ENCODE results near the gene TCN1.
A peak's percentile ranks its signal among the peaks of the same experiment; 100 is the strongest.
"Not testable (repeated sequence)": the region's sequence is repeated elsewhere in the genome, so short reads cannot be mapped to it uniquely, and the experiment has no call there.

TCN1 gene

DNA sequence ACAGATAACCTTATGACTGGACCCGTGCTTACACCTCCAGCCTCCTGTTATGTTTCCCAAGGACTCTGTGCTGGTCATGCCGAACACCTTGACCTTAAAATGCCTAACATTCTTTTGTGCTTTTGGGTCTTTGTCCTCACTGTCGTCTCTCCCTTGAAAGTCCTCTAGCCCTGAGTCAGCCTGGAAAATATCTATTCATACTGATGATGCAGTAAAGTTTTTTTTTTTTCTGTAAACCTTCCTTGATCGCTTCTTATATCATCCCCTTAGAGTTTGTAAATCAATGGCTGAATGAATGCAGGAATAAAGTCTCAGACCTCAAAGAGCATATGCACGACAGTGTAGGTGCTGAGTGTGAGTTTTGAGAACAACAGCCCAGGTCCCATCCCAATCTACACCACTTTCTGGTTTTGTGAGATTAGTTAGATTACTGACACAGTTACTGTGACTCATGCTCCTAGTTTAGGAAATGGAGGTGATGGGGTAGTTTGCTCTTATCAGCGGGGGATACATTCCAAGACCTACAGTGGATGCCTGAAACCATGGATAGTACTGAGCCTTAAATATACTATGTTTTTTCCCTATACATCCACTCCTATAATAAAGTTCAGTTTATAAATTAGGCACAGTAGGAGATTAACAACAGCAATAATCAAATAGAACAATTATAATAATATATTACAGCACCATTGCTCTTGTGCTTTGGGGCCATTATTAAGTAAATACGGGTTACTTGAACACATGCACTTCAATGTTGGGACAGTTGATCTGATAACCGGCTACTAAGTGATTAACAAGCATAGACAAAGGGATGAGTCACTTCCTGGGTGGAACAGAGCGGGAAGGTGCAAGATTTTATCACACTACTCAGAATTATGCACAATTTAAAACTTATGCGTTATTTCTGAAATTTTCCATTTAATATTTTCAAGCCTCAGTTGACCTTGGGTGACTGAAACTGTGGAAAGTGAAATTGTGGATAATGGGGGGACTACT, 8.6 kb downstream of the TCN1 start:
- Histone ChIP-seq H3K27me3 (ENCODE audit: insufficient read depth, low read length, poor library complexity) (no peaks in the 10 kb centered on the region), H3K4me2 (ENCODE audit: insufficient read depth, low read length) (peak overlapping the region; percentile 42), H4K20me1 (ENCODE audit: insufficient read depth, low read length) (no peaks in the 10 kb centered on the region), H3K79me2 (ENCODE audit: insufficient read depth, low read length) (no peaks in the 10 kb centered on the region), H3K9me3 (ENCODE audit: insufficient read depth, low read length, severe bottlenecking) (no peaks in the 10 kb centered on the region), H3K27ac (ENCODE audit: low read length) (peak overlapping the region; percentile 76), H3K4me1 (ENCODE audit: insufficient read depth, low read length) (peaks cover 27% of the 10 kb centered on the region), H3K9ac (ENCODE audit: low read depth, low read length) (no peak overlapping the region), H2AFZ (ENCODE audit: low read depth, low read length) (peak overlapping the region; percentile 61), H3K36me3 (ENCODE audit: insufficient read depth, low read length) (no peaks in the 10 kb centered on the region), H3K4me3 (ENCODE audit: low read depth in 1 of 2, low read length in 2 of 2) (no peak overlapping the region)
- no peak for TF ChIP-seq CTCF (IDR thresholded peaks at IDR 0.05; ENCODE audit: borderline replicate concordance, extremely low read depth, low read length, poor library complexity, severe bottlenecking)
- TF ChIP-seq EZH2 (IDR thresholded peaks at IDR 0.05; ENCODE audit: borderline replicate concordance, low read depth, low read length, severe bottlenecking): no peak
- peak; percentile 34 for DNase-seq
- ATAC-seq (ENCODE audit: insufficient read depth, low read depth): peak; percentile 84

DNA sequence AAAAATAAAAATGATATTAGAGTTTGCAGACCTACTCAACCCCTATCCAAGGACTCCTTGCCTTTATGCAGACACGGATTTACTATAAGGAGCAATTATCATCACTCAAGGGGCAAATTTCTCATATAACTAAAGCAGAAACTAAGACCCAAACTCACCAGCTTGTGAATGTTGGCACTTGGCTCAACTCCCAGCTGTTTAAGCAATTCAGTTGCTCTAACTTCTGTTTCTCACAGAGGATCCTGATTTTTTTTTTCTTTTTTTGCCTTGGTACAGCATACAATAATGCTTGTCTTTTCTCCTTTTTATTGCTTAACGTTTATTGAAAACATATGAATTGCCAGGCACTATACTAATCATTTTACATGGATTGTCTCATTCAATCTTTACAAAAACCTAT, 11.4 kb downstream of the TCN1 start:
- no peaks in the 10 kb centered on the region for H3K36me3 ChIP-seq (ENCODE audit: insufficient read depth, low read length)
- no peak overlapping the region for H3K27ac ChIP-seq (ENCODE audit: low read length)
- no peaks in the 10 kb centered on the region for H4K20me1 ChIP-seq (ENCODE audit: insufficient read depth, low read length)
- no peak for ATAC-seq (ENCODE audit: insufficient read depth, low read depth)
- no peaks in the 10 kb centered on the region for H3K79me2 ChIP-seq (ENCODE audit: insufficient read depth, low read length)
- DNase-seq: no peak
- no peak overlapping the region for H3K9ac ChIP-seq (ENCODE audit: low read depth, low read length)
- TF ChIP-seq CTCF (IDR thresholded peaks at IDR 0.05; ENCODE audit: borderline replicate concordance, extremely low read depth, low read length, poor library complexity, severe bottlenecking) (no peak), EZH2 (IDR thresholded peaks at IDR 0.05; ENCODE audit: borderline replicate concordance, low read depth, low read length, severe bottlenecking) (no peak)
- H3K9me3 ChIP-seq (ENCODE audit: insufficient read depth, low read length, severe bottlenecking): no peaks in the 10 kb centered on the region
- no peak overlapping the region for H3K4me3 ChIP-seq (ENCODE audit: low read depth in 1 of 2, low read length in 2 of 2)
- H3K27me3 ChIP-seq (ENCODE audit: insufficient read depth, low read length, poor library complexity): no peaks in the 10 kb centered on the region
- H3K4me2 ChIP-seq (ENCODE audit: insufficient read depth, low read length): no peak overlapping the region
- H3K4me1 ChIP-seq (ENCODE audit: insufficient read depth, low read length): peaks cover 27% of the 10 kb centered on the region
- no peak overlapping the region for H2AFZ ChIP-seq (ENCODE audit: low read depth, low read length)

DNA sequence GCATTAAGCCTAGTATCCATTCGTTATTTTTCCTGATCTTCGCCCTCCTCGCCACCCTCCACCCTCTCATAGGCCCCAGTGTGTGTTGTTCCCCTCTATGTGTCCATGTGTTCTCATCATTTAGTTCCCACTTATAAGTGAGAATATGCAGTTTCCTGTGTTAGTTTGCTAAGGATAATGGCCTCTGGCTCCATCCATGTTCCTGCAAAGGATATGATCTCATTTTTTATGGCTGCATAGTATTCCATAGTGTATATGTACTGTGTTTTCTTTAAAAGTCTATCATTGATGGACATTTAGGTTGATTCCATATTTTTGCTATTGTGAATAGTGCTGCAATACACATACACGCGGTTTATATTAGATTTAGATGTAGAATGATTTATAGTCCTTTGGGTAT, 14.9 kb downstream of the TCN1 start:
- H3K27me3 ChIP-seq (ENCODE audit: insufficient read depth, low read length, poor library complexity); H3K9ac ChIP-seq (ENCODE audit: low read depth, low read length); H2AFZ ChIP-seq (ENCODE audit: low read depth, low read length); H3K79me2 ChIP-seq (ENCODE audit: insufficient read depth, low read length); DNase-seq; H3K9me3 ChIP-seq (ENCODE audit: insufficient read depth, low read length, severe bottlenecking); ATAC-seq (ENCODE audit: insufficient read depth, low read depth); H3K4me1 ChIP-seq (ENCODE audit: insufficient read depth, low read length); H3K4me2 ChIP-seq (ENCODE audit: insufficient read depth, low read length); H3K36me3 ChIP-seq (ENCODE audit: insufficient read depth, low read length); H3K4me3 ChIP-seq (ENCODE audit: low read depth in 1 of 2, low read length in 2 of 2); H3K27ac ChIP-seq (ENCODE audit: low read length); H4K20me1 ChIP-seq (ENCODE audit: insufficient read depth, low read length): not testable (repeated sequence)

DNA sequence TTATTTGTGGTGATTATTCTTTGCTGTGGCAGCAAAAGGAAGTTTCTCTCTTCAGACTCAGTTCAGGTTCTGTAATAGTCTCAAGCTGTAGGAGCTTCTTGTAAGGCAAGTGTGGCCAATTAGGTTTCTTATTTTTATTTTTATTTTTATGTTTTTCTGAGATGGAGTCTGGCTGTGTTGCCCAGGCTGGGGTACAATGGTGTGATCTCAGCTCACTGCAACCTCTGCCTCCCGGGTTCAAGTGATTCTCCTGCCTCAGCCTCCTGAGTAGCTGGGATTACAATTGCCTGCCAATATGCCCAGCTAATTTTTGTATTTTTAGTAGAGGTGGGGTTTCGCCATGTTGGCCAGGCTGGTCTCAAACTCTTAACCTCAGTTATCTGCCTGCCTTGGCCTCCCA, 16.7 kb downstream of the TCN1 start:
- not testable (repeated sequence) for H3K9ac ChIP-seq (ENCODE audit: low read depth, low read length); H3K27ac ChIP-seq (ENCODE audit: low read length); ATAC-seq (ENCODE audit: insufficient read depth, low read depth); DNase-seq; H4K20me1 ChIP-seq (ENCODE audit: insufficient read depth, low read length); H2AFZ ChIP-seq (ENCODE audit: low read depth, low read length); H3K36me3 ChIP-seq (ENCODE audit: insufficient read depth, low read length); H3K79me2 ChIP-seq (ENCODE audit: insufficient read depth, low read length); H3K4me3 ChIP-seq (ENCODE audit: low read depth in 1 of 2, low read length in 2 of 2); H3K9me3 ChIP-seq (ENCODE audit: insufficient read depth, low read length, severe bottlenecking); H3K27me3 ChIP-seq (ENCODE audit: insufficient read depth, low read length, poor library complexity); H3K4me1 ChIP-seq (ENCODE audit: insufficient read depth, low read length); H3K4me2 ChIP-seq (ENCODE audit: insufficient read depth, low read length)

Measured in DND-41 (cell line).